Hematopoietic multipotent progenitor cell treated with erythropoietin and hydrocortisone succinate and interleukin-3 and kit ligand, for 4 days (in vitro differentiated cells): Measurements from ENCODE around the gene NACA2.

ENCODE experiments used
- DNase-seq: peaks from one replicate; pipeline ENCODE4 v3.0.0-alpha.2; 2015

NACA2 gene

GRCh38 chr17:61543786-61544415 lies 47.1 kb downstream of the NACA2 start:
- no peak for DNase-seq

- no peak for DNase-seq
Observed at GRCh38 chr17:61542027-61542426, 49.0 kb downstream of the NACA2 start.

GRCh38 chr17:61540874-61541273 lies 50.1 kb downstream of the NACA2 start:
- no peak for DNase-seq
